ENCODE results near the gene OR52A1.

Gene OR52A1

GRCh38 chr11:5154657-5155056, at the start of gene OR52A1:
Gene OR52A1 (minus strand): TSS chr11:5154757. CDS start chr11:5152369, 2,388 bp downstream.
- H3K27ac ChIP-seq (ENCODE audit: low read depth, low read length), result no peak within 1 kb of the TSS
- H3K36me3 ChIP-seq (ENCODE audit: control insufficient read depth in 5 of 5, insufficient read depth in 5 of 5, low read length in 5 of 5), result no peaks in the 10 kb centered on the region
- H3K4me1 ChIP-seq (ENCODE audit: control insufficient read depth in 5 of 5, insufficient read depth in 5 of 5, low read length in 5 of 5), result no peaks in the 10 kb centered on the region
- no peak within 1 kb of the TSS for H3K9ac ChIP-seq (ENCODE audit: low read length in 5 of 5)
- H3K27me3 ChIP-seq (ENCODE audit: control insufficient read depth in 5 of 5, insufficient read depth in 4 of 5, low read length in 5 of 5), result no peaks in the 10 kb centered on the region
- H3K4me3 ChIP-seq (ENCODE audit: low read depth in 1 of 5, low read length in 5 of 5), result no peak within 1 kb of the TSS
- no peaks in the 10 kb centered on the region for H3K9me3 ChIP-seq (ENCODE audit: control insufficient read depth in 5 of 5, low read length in 5 of 5)

- no peak overlapping the region for H3K9ac ChIP-seq (ENCODE audit: low read length in 5 of 5)
- no peaks in the 10 kb centered on the region for H3K27me3 ChIP-seq (ENCODE audit: control insufficient read depth in 5 of 5, insufficient read depth in 4 of 5, low read length in 5 of 5)
- H3K36me3 ChIP-seq (ENCODE audit: control insufficient read depth in 5 of 5, insufficient read depth in 5 of 5, low read length in 5 of 5), result no peaks in the 10 kb centered on the region
- H3K4me3 ChIP-seq (ENCODE audit: low read depth in 1 of 5, low read length in 5 of 5), result no peak overlapping the region
- no peaks in the 10 kb centered on the region for H3K4me1 ChIP-seq (ENCODE audit: control insufficient read depth in 5 of 5, insufficient read depth in 5 of 5, low read length in 5 of 5)
- H3K27ac ChIP-seq (ENCODE audit: low read depth, low read length), result no peak overlapping the region
- no peaks in the 10 kb centered on the region for H3K9me3 ChIP-seq (ENCODE audit: control insufficient read depth in 5 of 5, low read length in 5 of 5)
Observed at GRCh38 chr11:5203366-5203765, 48.8 kb upstream of the OR52A1 start.

GRCh38 chr11:5200582-5200981, 46.0 kb upstream of the OR52A1 start, which contains the start of gene OR51V1:
Gene OR51V1 (minus strand): TSS chr11:5200682. CDS start chr11:5200682, 0 bp downstream.
- Histone ChIP-seq H3K4me3 (ENCODE audit: low read depth in 1 of 5, low read length in 5 of 5) (no peak within 1 kb of the TSS), H3K9me3 (ENCODE audit: control insufficient read depth in 5 of 5, low read length in 5 of 5) (no peaks in the 10 kb centered on the region), H3K9ac (ENCODE audit: low read length in 5 of 5) (no peak within 1 kb of the TSS), H3K27ac (ENCODE audit: low read depth, low read length) (no peak within 1 kb of the TSS), H3K4me1 (ENCODE audit: control insufficient read depth in 5 of 5, insufficient read depth in 5 of 5, low read length in 5 of 5) (no peaks in the 10 kb centered on the region), H3K36me3 (ENCODE audit: control insufficient read depth in 5 of 5, insufficient read depth in 5 of 5, low read length in 5 of 5) (no peaks in the 10 kb centered on the region), H3K27me3 (ENCODE audit: control insufficient read depth in 5 of 5, insufficient read depth in 4 of 5, low read length in 5 of 5) (no peaks in the 10 kb centered on the region)

DNA sequence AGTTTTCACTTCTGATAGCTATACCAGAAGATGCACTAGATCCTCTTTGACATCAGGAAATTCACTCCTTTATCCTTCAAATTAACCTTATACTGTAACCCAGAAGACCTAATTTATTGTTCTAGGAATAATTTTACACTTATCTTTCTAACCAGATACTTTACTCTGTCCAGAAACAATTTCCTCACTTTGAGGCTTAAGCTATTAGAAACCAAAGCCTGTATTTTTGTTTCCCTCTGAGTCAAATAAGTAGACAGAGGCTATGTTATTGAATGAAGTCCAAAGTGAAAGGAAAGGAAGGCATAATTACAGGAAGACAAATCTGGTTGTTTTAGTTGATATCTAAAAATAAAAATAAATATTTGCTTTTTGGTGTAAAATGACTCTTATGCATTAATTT, 43.7 kb upstream of the OR52A1 start:
- H3K4me1 ChIP-seq (ENCODE audit: control insufficient read depth in 5 of 5, insufficient read depth in 5 of 5, low read length in 5 of 5), result no peaks in the 10 kb centered on the region
- no peaks in the 10 kb centered on the region for H3K9me3 ChIP-seq (ENCODE audit: control insufficient read depth in 5 of 5, low read length in 5 of 5)
- H3K9ac ChIP-seq (ENCODE audit: low read length in 5 of 5), result no peak overlapping the region
- no peaks in the 10 kb centered on the region for H3K27me3 ChIP-seq (ENCODE audit: control insufficient read depth in 5 of 5, insufficient read depth in 4 of 5, low read length in 5 of 5)
- H3K36me3 ChIP-seq (ENCODE audit: control insufficient read depth in 5 of 5, insufficient read depth in 5 of 5, low read length in 5 of 5), result no peaks in the 10 kb centered on the region
- no peak overlapping the region for H3K4me3 ChIP-seq (ENCODE audit: low read depth in 1 of 5, low read length in 5 of 5)
- no peak overlapping the region for H3K27ac ChIP-seq (ENCODE audit: low read depth, low read length)

DNA sequence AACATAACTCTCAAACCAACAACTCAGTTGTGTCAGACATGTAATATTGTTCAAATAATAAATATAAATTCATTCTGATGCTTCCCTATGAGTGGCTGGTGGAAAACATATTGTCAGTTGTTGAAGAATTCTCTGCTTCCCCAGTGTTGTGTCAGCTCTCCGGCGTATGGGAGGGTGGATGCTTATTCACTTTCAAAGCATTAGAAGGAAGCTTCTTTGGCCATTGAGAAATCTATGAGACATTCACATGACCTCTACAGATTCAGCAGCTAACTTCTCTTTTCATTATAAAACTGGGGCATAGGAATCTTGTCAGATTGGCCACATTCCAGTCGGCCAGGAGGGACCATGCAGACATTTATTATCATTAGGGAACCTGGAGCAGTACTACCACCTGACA, 43.0 kb upstream of the OR52A1 start:
- no peaks in the 10 kb centered on the region for H3K4me1 ChIP-seq (ENCODE audit: control insufficient read depth in 5 of 5, insufficient read depth in 5 of 5, low read length in 5 of 5)
- H3K27ac ChIP-seq (ENCODE audit: low read depth, low read length), result no peak overlapping the region
- peaks cover 0 to 2% (median 0%) of the 10 kb centered on the region in 5 donors for H3K9me3 ChIP-seq (ENCODE audit: control insufficient read depth in 5 of 5, low read length in 5 of 5)
- H3K4me3 ChIP-seq (ENCODE audit: low read depth in 1 of 5, low read length in 5 of 5), result no peak overlapping the region
- H3K27me3 ChIP-seq (ENCODE audit: control insufficient read depth in 5 of 5, insufficient read depth in 4 of 5, low read length in 5 of 5), result no peaks in the 10 kb centered on the region
- H3K36me3 ChIP-seq (ENCODE audit: control insufficient read depth in 5 of 5, insufficient read depth in 5 of 5, low read length in 5 of 5), result no peaks in the 10 kb centered on the region
- no peak overlapping the region for H3K9ac ChIP-seq (ENCODE audit: low read length in 5 of 5)

GRCh38 chr11:5196731-5197130, 42.2 kb upstream of the OR52A1 start:
- H3K36me3 ChIP-seq (ENCODE audit: control insufficient read depth in 5 of 5, insufficient read depth in 5 of 5, low read length in 5 of 5), result no peaks in the 10 kb centered on the region
- no peak overlapping the region for H3K27ac ChIP-seq (ENCODE audit: low read depth, low read length)
- peaks cover 0 to 3% (median 0%) of the 10 kb centered on the region in 5 donors for H3K9me3 ChIP-seq (ENCODE audit: control insufficient read depth in 5 of 5, low read length in 5 of 5)
- no peaks in the 10 kb centered on the region for H3K27me3 ChIP-seq (ENCODE audit: control insufficient read depth in 5 of 5, insufficient read depth in 4 of 5, low read length in 5 of 5)
- H3K4me1 ChIP-seq (ENCODE audit: control insufficient read depth in 5 of 5, insufficient read depth in 5 of 5, low read length in 5 of 5), result no peaks in the 10 kb centered on the region
- no peak overlapping the region for H3K9ac ChIP-seq (ENCODE audit: low read length in 5 of 5)
- no peak overlapping the region for H3K4me3 ChIP-seq (ENCODE audit: low read depth in 1 of 5, low read length in 5 of 5)

GRCh38 chr11:5196067-5196466, 41.5 kb upstream of the OR52A1 start:
- Histone ChIP-seq H3K4me1 (ENCODE audit: control insufficient read depth in 5 of 5, insufficient read depth in 5 of 5, low read length in 5 of 5) (no peaks in the 10 kb centered on the region), H3K27me3 (ENCODE audit: control insufficient read depth in 5 of 5, insufficient read depth in 4 of 5, low read length in 5 of 5) (no peaks in the 10 kb centered on the region), H3K9me3 (ENCODE audit: control insufficient read depth in 5 of 5, low read length in 5 of 5) (peaks cover 0 to 3% (median 0%) of the 10 kb centered on the region in 5 donors), H3K9ac (ENCODE audit: low read length in 5 of 5) (no peak overlapping the region), H3K27ac (ENCODE audit: low read depth, low read length) (no peak overlapping the region), H3K4me3 (ENCODE audit: low read depth in 1 of 5, low read length in 5 of 5) (no peak overlapping the region), H3K36me3 (ENCODE audit: control insufficient read depth in 5 of 5, insufficient read depth in 5 of 5, low read length in 5 of 5) (no peaks in the 10 kb centered on the region)

DNA sequence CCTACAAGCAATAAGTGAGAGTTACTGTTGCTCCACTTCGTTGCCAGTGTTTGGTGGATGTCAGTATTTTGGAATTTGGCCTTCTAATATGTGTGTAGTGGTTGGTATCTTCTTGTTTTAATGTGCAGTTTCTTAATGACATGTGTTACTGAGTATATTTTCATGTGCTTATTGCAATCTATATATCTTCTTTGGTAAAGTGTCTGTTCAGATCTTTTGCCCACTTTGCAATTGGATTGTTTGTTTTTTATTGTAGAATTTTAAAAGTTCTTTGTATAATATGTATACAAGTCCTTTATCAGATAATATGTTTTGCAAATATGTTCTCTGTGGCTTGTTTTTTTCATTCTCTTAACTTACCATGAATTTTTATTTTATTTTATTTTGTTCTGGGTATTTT, 38.2 kb upstream of the OR52A1 start:
- H3K4me1 ChIP-seq (ENCODE audit: control insufficient read depth in 5 of 5, insufficient read depth in 5 of 5, low read length in 5 of 5), result no peaks in the 10 kb centered on the region
- H3K4me3 ChIP-seq (ENCODE audit: low read depth in 1 of 5, low read length in 5 of 5), result no peak overlapping the region
- H3K27ac ChIP-seq (ENCODE audit: low read depth, low read length), result no peak overlapping the region
- no peak overlapping the region for H3K9ac ChIP-seq (ENCODE audit: low read length in 5 of 5)
- no peaks in the 10 kb centered on the region for H3K36me3 ChIP-seq (ENCODE audit: control insufficient read depth in 5 of 5, insufficient read depth in 5 of 5, low read length in 5 of 5)
- H3K27me3 ChIP-seq (ENCODE audit: control insufficient read depth in 5 of 5, insufficient read depth in 4 of 5, low read length in 5 of 5), result no peaks in the 10 kb centered on the region
- H3K9me3 ChIP-seq (ENCODE audit: control insufficient read depth in 5 of 5, low read length in 5 of 5), result peaks cover 0 to 7% (median 2%) of the 10 kb centered on the region in 5 donors

DNA sequence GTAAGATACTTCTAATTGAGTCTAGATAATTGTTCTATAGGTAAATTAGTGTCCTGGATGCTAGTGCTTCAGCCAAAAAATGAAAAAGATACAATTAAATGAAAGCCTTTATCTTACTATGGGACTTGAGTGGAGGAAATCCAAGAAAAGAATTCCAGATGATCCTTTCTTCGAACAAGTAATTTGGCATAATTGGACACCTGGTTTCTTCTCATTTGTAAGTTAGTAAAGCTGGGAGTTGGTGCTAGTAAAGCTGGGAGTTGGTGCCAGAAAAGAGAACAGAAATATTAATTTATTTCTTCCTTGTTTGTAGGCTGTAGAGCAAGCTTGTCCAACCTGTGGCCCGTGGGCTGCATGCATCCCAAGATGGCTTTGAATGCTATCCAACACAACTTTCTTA, 33.6 kb upstream of the OR52A1 start:
- Histone ChIP-seq H3K9ac (ENCODE audit: low read length in 5 of 5) (no peak overlapping the region), H3K27me3 (ENCODE audit: control insufficient read depth in 5 of 5, insufficient read depth in 4 of 5, low read length in 5 of 5) (no peaks in the 10 kb centered on the region), H3K4me1 (ENCODE audit: control insufficient read depth in 5 of 5, insufficient read depth in 5 of 5, low read length in 5 of 5) (no peaks in the 10 kb centered on the region), H3K9me3 (ENCODE audit: control insufficient read depth in 5 of 5, low read length in 5 of 5) (peaks cover 0 to 7% (median 2%) of the 10 kb centered on the region in 5 donors), H3K4me3 (ENCODE audit: low read depth in 1 of 5, low read length in 5 of 5) (no peak overlapping the region), H3K36me3 (ENCODE audit: control insufficient read depth in 5 of 5, insufficient read depth in 5 of 5, low read length in 5 of 5) (no peaks in the 10 kb centered on the region), H3K27ac (ENCODE audit: low read depth, low read length) (no peak overlapping the region)

DNA sequence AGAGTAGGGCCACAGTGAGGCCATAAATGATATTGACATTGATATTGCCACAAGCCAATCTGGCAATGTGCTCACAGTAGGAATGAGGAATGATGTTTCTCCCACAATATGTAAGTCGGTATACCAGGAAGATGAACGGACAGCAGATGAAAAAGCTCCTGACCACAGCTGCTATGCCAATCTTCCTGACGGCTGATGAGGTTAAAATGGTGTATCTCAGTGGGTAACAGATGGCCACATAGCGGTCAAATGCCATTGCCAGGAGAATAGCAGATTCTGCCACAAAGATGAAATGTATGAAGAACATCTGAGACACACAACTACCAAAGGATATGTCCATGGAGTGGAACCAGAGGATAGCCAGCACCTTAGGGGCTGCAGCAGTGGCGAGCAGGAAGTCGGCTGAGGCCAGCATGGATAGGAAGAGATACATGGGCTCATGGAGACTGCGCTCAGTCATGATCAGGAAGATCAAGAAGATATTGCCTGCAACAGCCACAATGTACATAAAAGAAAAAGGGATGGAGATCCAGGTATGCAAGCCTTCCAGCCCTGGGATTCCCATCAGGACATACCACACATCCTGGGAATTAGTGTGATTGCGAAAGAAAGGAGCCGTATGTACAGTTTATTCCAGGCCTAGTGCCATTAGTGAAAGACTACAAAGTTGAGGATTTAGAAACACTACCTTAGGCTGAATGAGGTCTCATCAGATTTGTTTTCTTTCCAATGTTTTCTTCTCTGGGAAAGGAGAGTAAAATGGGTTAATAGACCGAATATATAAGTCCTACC, 23.7 kb upstream of the OR52A1 start:
- Histone ChIP-seq H3K4me3 (ENCODE audit: low read depth in 1 of 5, low read length in 5 of 5) (no peak overlapping the region), H3K4me1 (ENCODE audit: control insufficient read depth in 5 of 5, insufficient read depth in 5 of 5, low read length in 5 of 5) (no peaks in the 10 kb centered on the region), H3K27ac (ENCODE audit: low read depth, low read length) (no peak overlapping the region), H3K27me3 (ENCODE audit: control insufficient read depth in 5 of 5, insufficient read depth in 4 of 5, low read length in 5 of 5) (no peaks in the 10 kb centered on the region), H3K9ac (ENCODE audit: low read length in 5 of 5) (no peak overlapping the region), H3K36me3 (ENCODE audit: control insufficient read depth in 5 of 5, insufficient read depth in 5 of 5, low read length in 5 of 5) (no peaks in the 10 kb centered on the region), H3K9me3 (ENCODE audit: control insufficient read depth in 5 of 5, low read length in 5 of 5) (no peaks in the 10 kb centered on the region)

Data from subcutaneous abdominal adipose tissue (tissue), 5 donors.